GM19468 (cell line): ENCODE data around the gene EEF2.

Experiments used
- ATAC-seq: cut with Tn5 transposase; IDR thresholded peaks from one replicate; pipeline ENCODE4 v1.9.1; 2021; ENCODE audit warnings: mild to moderate bottlenecking, moderate library complexity, moderate number of reproducible peaks; ENCODE audit not compliant: unreplicated experiment; ENCODE audit errors: extremely low read depth

The EEF2 gene

DNA sequence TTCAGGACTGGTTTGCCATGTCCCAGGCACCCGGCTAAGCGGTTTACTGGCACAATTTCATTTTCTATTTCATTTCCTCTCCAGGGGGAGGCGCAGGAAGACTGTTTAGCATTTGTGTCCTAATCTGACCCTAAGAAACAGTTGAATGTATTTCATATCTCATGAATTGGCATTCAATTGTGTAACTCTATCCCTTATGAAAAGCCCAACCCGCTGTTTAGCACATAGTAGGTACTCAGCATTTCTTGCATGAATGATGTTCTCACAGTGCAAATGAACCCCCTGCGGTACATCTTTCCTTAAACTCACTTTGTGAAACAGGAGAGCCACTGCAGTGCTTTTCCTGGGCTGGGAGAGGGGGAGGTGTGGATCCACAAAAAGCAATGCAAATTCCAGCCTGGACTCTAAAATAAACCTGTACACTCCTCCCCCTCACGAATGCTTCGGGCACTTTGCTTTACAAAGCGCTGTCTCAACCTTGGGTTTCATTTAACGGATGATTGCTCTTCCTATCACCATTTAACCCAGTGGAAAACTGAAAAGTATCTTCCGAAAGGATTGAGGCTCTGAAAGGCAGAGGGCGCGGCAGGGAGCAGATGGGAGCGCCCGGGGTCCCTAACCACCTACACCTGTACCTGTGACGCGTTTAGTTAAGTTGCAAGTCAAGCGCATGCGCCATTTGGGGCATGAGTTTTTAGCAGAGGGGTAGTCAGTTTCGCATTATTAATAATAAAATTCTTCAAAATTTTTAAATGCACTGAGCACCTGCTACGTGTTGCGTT lies 1.2 kb upstream of the EEF2 start:
- ATAC-seq: no peak

DNA sequence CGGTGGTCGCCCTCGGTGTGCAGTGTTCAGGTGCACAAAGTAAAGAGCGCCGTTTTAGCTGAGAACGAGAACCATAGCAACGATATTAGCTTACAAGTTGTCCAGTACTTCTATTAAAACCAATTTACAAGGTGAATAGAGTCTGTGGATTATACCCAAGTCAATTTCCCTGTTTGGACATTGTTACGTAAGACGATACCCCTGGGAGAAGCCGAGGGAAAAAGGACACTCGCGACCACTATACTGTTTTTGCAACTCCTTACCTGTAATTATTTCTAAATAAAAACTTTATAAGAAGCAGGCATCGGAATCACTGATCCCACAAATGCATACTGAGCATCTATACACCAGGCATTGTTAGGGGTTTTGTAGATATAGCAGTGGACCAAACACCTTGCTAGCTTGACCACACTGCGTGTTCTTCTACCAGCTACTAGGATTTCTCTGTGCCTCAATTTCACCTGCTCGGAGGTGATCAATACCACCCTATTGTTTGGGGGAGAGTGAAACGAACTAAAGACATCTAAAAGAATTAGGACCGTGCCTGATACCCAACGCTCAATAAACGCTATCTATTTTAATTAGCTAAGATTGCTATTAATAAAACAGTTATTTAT lies 488 bp upstream of the EEF2 start:
- ATAC-seq: no peak

DNA sequence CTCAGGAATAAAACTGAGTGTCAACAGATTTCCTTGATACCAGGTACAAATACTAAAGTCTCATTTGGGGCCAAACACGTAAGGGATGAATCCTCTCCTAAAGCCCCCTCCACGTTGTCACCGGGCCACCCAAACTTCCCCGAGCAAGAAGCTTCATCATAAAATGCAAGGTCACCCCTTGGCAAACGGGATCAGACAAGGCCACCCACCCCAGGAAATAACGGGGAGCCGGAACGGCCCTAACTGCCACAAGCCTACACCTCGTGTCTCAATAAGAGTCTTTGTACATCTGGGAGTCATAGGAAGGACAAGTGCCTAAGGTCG lies 717 bp downstream of the EEF2 start:
- ATAC-seq: no peak

DNA sequence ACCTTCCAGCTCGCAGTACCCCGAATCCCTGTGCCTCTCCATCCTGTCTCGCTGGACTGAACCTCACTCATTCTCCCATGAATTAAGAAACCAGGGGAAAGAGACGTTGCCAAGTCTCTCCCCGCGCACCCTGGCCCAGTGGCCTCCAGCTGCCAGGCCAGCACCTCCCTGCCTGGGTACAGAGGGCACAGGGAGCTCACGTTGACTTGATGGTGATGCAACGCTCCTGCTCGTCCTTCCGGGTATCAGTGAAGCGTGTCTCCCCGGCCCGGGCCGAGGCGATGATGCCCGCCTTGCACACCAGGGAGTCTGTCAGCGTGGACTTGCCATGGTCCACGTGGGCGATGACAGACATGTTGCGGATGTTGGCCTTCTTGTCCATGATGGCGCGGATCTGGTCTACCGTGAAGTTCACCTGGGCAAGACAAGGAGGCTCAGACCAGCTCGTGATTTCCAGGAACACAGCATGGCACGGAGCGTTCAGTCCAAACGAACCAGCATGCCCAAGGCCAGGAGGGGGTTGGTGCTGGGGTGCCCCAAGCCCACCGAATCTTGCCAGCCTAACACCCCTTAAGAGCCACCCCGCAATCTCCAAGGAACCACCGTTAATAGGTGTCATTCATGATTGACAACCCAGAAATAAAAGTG lies 1.2 kb downstream of the EEF2 start:
- ATAC-seq: no peak

DNA sequence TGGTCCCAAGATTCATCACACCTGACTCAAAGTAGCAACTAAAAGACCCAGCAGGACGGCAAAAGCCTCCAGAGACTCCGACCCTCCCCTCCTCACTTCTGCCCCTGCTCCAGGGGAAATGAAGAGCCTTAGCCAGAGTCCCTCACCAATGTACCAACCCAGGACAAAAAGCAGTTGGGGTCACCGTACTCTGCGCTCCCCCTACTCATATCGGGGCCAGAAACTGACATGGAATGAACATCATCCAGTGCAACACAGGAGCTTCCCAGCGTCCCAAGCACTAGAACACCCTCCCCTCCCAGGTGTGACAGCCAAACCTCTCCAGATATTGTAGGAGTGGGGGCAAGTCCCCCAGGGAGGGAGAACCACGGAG lies 1.7 kb downstream of the EEF2 start:
- no peak for ATAC-seq

DNA sequence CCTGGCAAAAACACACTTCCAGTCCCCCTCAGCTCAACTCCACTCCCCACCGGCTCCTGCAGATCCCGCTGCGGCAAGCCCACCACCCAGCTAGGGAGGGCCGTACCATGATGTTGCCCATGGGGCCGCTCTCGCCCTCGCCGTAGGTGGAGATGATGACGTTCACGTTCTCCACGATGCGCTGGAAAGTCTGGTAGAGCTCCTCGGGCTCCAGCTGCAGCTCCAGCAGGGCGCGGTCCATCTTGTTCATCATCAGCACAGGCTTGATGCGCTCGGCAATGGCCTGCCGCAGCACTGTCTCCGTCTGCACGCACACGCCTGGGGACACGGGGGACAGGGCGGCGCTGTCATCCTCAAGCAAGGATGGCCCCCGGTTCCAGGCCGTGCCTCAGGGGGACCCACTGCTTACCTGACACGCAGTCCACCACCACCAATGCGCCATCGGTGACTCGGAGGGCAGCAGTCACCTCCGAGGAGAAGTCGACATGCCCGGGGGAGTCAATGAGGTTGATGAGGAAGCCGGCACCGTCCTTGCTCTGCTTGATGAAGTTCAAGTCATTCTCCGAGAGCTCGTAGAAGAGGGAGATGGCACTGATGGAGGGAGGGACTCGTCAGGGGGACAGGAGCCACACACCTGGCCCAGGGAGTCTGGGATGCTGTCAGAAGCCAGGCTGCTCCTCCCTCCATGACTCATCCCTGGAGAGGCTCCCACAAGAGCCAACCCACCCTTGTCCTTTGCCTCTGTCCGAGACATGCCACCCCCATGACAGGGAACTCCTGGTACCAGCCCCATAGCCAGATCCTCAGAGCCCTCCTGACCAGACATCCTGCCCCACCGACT lies 2.3 kb downstream of the EEF2 start:
- no peak for ATAC-seq

DNA sequence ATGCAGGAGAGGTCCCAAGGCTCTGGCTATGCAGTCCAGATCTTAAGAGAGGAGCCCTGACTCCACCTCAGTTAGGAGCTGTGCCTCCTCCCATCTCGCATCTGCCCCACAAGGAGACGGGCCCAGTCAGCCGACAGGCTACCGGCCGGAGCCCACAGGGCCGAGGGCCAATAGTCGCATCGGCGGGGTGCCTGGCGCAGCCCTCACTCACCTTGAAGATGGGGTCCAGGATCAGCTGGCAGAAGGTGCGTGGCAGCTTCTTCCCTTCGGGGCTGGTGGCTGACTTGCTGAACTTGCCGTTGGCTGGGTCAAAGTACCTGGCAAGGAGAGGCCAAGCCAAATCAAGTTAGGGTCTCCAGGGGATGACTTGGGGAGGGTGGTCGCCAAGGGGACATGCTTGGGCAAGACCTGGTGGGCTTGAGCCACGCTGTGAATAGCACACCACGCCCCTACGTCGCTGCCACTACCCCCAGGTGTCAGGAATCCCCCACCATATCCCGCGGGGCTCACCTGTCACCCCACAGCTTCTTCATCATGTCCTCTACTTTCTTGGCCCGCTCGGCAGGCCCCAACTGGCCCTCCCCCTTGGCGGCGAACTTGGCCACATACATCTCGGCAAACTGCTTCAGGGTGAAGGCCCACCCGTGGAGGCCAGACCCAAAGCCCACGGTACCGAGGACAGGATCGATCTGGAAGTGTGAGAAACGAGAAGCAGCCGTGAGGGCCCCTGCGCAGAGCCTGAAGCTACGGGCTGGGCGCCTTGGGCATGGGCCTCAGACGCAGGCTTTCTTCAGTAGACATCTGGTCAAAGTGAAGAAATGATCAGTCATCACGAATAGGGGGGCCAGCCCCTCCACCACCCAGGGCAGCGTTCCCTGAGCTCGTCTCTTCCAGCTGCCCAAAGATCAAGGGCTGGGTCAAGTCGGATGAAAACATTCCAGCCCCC lies 3.3 kb downstream of the EEF2 start:
- ATAC-seq: no peak

DNA sequence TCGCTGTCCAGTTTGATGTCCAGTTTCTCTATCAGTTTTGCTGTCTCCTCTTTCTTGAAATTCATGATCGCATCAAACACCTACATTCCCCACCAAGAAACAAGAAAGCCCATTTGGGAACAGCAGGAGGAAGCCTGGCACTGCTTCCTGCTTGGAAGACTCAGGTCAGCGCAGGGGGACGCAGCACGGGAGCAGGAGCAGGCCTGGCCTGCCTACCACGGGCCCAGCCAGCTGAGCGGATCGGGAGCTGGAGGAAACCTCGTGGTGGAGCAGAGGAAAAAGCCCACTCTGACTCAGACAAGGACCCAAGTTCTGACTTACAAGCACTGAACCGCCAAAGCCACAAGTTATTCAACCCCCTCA lies 3.9 kb downstream of the EEF2 start:
- no peak for ATAC-seq

DNA sequence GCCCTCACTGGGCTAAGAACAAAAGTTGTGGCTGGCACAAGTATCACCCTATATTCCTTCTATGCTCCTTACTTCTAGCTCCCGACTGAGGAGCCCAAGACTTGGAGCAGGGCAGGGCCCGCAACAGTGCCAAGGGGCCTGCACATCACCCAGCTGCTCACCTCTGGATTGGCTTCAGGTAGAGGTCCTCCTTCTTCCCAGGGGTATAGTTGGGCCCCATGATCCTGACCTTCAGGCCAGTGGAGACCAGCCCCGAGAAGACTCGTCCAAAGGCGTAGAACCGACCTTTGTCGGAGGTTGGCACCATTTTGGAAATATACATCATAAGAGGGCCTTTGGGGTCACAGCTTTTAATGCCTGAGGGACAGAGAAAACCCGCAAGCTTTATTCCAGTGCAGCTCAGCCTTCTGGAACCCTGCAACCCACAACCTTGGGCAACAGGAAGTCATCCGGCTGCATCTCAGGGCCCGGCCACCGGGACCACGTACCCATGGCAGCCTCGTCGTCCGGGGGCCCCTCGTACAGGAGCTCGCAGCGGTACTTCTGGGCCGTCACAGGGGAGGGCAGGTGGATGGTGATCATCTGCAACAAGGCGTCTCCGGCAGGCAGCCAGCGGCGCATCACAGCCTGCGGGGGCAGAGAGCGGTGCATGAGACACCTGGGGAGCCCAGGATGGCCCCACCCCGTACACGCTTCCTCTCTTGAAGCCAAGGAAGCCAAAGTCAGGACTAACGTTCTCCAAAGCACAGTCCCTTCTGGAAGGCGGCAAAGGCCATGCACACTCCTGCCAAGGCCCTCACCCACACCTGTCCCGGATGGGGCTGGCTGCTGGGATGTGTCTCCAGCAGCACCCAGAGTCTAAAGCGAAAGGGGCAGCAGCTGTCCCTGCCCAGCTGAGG lies 4.7 kb downstream of the EEF2 start:
- ATAC-seq: no peak

DNA sequence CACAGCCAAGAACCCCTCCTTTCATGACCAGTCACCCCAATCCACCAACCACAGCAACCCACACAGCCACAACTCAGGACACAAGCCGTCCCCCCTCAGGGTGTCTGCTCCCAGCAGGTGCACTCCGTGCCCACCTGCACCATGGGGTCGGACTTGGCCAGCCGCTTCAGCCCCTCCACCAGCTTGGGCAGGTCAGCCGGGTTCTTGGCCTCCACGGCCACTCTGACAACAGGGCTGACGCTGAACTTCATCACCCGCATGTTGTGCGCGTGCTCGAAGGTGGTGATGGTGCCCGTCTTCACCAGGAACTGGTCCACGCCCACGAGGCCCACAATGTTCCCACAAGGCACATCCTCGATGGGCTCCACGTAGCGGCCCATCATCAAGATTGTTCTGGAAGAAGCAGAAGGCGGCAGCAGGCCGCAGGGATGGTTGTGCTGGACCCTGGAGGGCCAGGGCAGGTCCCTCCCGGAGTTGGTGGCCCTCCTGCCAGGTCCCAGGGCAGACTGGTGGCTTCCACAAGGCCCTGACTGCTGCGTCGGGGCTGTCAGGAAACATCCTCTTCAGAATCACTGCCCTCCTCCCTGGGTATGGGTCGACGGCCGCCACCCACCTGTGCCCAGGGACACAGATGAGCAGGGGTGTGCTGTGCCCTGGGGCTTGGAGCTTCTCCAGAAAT lies 5.5 kb downstream of the EEF2 start:
- ATAC-seq: no peak

DNA sequence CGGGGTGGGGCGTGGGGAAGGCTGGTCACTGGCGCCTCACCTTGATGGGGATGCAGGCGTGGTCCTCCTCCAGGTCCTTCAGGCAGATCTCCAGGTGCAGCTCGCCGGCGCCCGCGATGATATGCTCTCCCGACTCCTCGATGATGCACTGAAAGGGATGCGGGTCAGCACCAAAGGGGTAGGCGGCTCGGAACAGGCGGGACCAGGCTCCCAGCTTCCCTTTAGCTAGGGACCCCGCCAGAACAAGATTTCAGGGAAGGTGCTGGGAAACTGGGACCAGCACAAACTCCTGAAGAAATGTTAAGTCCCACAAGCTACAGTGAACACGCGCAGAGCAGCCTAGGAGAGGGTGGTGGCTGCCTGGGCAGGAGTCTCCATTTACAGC lies 6.0 kb downstream of the EEF2 start:
- ATAC-seq: no peak

DNA sequence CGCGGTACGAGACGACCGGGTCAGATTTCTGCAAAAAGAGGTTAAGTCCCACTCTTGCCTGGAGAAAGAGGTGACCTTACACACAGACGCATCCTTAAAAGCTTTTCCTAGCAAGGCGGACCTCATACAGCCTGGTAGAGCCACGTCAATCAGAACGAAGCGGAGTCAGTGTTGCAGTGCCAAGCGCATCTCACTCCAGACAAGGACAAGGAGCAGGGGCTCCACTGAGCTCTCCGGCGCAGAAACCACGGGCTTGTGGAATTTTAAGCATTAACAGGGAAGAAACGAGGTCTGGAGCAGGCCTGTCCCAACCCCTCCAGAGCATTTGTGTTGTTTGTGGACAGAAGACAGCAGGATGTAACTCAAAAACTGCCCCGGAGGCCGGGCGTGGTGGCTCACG lies 7.1 kb downstream of the EEF2 start:
- no peak for ATAC-seq

DNA sequence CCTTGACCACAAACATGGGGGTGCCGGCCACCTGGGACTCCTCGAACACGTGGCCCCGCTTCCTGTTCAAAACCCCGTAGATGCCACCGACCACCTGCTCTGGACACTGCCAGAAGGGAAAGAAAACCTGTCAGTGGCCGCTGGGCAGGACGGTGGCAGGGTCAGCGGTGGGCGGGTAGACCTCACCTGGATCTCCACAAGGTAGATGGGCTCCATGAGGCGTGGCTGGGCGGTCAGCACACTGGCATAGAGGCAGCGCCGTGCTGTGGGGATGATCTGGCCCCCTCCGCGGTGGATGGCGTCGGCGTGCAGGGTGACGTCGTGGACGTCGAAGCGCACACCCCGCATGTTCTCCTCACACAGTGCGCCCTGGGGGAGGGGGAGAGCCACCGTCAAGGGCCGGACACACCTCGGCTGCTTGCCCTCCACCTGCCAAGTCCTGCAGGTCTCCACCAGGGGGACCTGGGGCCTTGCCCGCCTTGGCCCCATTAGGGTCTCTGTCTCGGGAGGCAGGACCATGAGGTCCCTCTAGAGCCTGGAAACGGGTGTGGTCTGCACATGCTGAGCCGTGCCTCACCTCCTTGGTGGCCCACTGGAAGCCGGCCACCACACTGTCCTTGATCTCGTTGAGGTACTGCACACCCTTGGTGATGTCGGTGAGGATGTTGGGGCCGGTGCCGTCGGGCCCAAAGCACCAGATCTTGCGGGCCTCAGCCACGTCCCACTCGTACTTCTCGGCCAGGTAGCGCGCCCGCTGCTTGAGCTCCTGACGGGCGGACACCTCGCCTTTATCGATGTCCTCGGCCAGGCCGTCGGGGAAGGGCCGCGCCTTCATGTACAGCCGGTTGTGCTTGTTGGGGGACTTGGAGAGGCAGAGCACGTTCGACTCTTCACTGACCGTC lies 7.8 kb downstream of the EEF2 start:
- no peak for ATAC-seq

DNA sequence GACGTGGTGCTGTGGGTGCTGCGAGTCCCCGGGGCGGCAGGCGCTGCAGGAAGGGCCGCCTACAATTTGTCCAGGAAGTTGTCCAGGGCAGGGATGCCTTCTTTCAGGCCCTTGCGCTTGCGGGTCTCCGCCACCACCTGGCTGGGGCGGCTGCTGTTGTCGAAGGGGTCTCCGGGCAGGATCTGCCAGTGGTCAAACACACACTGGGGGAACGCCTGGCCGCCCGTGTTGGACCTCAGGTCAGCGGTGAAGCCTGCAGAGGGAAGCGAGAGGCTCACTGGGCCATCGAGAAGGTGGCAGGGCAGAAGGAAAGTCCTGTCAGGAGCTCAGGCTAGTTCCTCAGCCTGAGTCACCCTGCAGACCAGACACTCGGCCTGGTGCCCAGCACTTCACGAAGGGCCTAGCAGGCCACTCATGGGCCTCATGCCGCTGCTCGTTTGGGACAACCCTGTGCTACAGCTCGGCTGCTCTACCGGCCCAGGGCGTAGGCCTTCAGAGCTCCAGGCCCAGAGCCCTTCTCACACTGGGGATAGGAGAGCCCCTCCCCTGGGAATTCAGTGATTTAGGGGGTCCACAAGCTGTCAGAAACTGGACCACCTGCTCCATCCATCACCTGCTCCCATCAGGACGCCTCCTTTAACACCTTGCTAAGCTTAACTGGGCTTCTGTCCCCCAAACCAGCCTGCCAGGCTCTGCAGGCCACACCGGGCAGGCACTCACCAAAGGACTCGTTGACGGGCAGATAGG lies 8.6 kb downstream of the EEF2 start:
- no peak for ATAC-seq

DNA sequence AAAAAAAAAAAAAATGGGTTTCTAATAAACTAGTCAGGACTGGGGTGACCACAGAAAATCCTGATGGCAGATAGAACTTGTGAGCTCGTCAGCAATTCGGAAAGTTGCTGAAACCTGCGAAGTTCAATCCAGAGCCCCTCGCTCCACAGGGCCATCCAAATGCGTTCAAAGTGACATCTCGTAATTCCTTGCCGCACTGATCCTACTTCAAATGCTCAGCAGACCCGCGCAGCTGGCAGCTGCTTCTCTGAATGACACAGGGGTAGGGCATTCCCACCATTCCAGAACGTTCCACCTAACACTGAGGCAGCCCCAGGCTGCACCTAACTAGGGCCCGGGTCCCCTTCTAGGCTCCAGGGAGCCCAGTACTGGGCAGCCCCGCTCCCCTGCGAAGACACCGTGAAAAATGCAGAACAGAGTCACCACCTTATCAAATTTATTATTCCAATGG lies 9.6 kb downstream of the EEF2 start:
- no peak for ATAC-seq

DNA sequence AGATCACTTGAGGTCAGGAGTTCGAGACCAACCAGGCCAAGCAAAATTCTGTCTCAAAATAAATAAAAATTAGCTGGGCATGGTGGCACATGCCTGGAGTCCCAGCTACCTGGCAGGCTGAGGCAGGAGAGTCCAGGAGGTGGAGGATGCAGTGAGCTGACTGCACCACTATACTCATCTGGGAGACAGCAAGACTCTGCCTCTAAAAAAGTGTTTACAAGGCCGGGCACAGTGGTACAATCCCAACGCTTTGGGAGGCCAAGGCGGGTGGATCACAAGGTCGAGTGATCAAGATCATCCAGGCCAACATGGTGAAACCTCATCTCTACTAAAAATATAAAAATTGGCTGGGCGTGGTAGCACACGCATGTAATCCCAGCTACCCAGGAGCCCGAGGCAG lies 10.1 kb downstream of the EEF2 start:
- ATAC-seq: no peak
